Stimulated activated CD4-positive, alpha-beta T cell treated with anti-CD3 and anti-CD28 coated beads, TNF-alpha, amount 100 ng/mL, for 4 hours (primary cell): Measurements from ENCODE around the gene QSOX2.
"Not testable (repeated sequence)": the region's sequence is repeated elsewhere in the genome, so short reads cannot be mapped to it uniquely, and the experiment has no call there.

Experiments used
- DNase-seq, 3 experiments: peaks; one replicate each; pipeline ENCODE4 v3.0.0-alpha.2; 2020; ENCODE audit warnings: low read depth in 3 of 3

QSOX2 gene

DNA sequence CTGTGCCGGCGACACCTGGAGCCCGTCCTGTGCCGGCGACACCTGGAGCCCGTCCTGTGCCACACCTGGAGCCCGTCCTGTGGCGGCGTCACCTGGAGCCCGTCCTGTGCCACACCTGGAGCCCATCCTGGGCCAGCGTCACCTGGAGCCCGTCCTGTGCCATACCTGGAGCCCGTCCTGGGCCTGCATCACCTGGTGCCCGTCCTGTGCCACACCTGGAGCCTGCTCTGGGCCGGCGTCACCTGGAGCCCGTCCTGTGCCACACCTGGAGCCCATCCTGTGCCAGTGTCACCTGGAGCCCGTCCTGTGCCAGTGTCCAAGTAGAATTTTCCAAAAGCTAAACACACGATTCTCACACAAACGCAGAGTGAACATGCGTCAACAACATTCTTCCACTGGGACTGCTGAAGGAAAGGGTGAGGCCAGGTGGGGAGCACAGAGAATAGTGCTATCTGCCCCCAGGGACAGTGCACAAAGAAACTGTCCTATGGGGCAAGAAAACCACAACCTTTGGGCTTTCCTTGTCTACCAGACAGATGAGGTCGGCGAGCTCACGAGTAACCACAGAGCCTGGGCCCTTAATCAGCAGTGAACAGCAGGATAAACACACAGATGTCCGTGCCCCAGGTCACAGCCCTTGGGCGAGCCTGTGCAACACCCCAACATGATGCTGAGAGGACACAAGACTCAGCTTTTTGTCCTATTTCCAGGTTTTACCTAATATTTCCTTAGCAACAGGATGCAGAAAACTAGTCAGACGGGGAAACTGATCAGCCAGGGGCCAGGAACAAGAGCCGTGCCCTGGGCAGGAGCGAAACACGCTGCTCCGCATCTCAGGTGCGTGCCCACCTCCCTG, 7.9 kb downstream of the QSOX2 start:
- no peak for DNase-seq

DNA sequence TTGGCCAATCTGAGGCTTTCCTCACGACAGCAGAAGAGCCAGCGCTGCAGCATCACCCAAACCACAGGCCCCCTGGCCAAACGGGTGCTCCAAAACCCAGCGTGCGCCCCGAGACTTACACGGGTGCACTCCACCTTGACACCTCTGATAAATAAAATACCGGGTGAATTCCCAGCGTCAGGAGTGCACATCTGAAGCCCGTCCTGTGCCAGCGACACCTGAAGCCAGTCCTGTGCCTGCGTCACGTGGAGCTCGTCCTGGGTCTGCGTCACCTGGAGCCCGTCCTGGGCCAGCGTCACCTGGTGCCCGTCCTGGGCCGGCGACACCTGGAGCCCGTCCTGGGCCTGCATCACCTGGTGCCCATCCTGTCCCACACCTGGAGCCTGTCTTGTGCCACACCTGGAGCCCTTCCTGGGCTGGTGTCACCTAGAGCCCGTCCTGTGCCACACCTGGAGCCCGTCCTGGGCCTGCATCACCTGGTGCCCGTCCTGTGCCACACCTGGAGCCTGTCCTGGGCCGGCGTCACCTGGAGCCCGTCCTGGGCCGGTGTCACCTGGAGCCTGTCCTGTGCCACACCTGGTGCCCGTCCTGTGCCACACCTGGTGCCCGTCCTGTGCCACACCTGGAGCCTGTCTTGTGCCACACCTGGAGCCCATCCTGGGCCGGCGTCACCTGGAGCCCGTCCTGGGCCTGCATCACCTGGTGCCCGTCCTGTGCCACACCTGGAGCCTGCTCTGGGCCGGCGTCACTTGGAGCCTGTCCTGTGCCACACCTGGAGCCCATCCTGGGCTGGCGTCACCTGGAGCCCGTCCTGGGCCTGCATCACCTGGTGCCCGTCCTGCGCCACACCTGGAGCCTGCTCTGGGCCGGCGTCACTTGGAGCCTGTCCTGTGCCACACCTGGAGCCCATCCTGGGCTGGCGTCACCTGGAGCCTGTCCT, 8.9 kb downstream of the QSOX2 start:
- DNase-seq: not testable (repeated sequence)

DNA sequence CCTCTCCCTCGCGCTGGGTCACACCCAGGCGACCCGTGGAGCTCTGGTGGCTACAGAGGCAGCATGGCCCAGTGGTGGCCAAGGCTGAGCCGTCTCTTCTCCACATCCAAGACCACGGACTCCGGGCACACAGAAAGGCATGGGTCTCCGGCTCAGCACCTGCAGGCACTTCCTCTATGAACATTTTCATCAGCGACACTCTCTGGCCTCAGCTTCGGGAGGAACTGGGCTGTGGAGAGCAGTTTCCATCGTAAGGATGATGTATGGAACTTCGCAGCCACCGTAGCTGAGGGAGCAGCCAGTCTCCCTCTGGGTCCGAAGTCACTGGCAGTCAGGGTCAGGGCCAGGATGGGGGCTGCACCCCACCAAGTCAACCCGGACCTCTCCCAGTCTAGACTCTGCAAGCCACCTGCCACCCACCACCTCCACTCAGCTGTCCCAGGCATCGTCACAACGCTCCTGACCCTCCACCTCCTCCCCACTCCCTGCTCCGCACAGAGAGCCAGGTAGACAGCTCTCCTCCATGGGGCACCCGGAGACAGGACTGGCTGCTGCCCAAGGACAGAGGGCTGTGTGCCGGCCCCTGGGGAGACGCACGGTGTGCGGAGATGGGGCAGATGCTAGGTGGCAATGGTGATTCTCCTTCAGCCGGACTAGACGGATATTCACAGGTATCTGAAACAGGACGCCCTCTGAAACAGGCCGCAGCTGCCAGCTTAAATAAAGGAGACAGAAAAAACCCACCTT, 9.7 kb downstream of the QSOX2 start:
- DNase-seq: no peak

DNA sequence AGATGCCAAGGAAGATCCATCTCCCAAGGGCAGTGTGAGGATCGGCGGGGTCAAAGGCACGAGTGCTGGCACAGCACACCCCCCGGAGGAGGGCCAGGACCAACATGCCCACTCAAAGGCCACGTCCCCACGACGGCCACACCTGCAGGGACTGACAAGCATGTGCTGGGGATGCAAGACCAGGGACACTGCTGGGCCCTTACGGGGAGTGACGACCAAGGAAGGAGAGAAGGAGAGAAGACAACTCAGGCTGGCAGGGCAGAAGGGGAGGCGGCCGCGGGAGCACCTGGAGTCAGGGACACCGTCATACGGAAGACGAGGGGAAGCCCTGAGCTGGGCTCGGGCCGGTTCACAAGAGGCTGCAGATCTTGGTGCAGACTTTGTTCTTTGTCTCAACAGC, 10.4 kb downstream of the QSOX2 start:
- DNase-seq: no peak

DNA sequence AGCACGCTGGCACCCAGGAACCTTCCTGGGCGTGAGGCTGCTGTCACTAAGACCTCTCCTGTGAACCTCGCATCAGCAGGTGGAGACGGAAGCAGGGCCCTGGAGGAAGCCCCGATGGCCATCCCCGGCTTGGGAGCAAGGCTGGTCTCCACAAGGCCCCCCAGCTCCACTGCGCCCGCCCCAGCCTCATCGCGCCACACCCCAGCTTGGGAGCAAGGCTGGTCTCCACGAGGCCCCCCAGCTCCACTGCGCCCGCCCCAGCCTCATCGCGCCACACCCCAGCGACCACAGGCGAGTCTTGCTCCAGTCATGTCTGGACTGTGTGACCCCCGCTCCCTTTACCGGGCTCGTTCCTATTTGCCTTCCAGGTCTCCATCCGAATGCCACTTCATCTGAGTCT, 11.0 kb downstream of the QSOX2 start:
- DNase-seq: no peak

DNA sequence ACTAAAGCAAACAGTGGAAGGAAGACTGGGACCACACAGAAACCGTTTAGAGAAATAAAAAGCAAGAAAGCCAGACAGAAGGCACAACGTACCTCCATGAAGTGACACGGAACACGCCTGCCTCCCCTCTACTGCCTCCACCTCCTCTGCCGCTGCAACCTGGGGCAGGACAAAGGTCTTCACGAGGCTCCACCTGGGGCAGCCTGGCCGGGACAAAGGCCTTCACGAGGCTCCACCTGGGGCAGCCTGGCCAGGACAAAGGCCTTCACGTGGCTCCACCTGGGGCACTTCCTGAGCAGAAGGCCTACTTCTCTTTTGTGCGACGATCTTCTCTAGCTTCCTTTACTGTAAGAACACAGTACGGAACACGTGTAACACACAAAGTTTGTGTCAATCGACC, 11.7 kb downstream of the QSOX2 start:
- DNase-seq: no peak

DNA sequence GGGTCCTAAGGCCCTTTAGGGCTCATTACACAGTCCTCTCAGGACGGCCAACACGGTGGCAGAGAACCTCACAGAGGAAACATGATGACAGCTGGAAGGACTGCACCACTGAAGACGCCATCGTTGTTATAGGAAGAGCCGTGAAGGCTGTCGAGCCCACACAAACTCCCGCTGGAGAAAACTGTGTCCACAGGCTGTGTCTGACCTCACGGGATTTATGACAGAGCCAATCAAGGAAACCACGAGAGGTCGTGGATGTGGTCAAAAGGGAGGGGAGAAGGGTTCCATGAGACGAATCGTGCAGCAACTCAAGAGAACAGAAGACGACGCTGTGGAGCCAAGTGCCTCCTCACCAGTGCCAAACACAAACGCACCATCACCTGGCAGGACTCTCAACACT, 12.2 kb downstream of the QSOX2 start:
- no peak for DNase-seq

DNA sequence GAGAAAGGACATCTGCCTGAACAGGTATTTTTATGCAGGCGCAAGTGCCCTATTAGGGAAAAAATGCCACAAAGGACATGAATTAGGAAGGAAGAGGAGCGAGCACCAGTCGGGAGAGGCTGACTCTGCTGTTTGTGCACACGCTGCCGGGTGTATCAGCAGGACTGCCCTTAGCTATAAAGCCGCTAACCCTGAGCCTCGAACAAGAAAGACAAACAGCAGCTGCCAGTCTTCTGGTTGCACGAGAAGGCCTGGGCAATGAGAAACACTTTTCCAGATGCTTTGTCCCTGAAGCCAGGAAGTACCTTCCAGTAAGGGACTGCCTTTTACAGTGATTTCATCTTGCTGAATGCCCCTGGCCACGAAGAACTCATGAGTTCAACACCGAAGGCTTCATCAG, 12.6 kb downstream of the QSOX2 start:
- no peak for DNase-seq

DNA sequence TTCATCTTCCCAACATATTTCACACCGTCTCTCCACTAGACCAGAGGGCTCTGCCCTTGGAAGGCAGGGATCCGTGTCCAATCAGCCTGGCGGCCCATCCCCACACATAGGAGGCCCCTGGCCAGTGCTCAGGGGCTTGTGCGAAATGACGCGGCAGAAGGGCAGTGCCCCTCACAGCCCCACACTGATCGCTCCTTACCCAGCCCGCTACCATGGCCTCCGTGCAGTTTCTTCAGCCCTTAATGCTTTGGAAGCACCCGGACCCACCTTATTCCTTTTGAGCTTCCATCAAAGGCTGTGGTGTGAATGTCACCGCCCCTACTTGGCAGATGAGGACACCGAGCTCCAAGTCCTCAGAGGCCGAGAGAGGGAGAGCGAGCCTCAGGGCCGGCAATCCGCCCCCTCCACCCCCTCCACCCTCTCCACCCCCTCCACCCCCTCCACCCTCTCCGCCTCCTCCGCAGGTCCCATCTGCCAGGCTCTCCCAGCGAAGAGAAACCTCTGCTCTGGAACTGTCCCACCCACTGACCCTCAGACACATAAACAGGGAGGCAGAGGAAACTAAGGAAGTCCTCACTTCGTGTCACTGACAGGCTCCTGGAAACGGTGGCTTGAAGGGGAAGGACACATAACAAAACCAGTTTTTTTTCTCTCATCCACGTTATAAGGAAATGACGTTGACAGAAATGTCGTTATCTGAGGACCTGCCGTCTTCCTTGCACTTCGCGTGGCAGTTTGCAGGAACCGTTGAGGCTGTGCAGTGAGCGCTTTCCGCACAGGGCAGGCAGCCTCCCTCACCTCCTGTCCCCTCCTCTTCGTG, 13.9 kb downstream of the QSOX2 start:
- no peak for DNase-seq

DNA sequence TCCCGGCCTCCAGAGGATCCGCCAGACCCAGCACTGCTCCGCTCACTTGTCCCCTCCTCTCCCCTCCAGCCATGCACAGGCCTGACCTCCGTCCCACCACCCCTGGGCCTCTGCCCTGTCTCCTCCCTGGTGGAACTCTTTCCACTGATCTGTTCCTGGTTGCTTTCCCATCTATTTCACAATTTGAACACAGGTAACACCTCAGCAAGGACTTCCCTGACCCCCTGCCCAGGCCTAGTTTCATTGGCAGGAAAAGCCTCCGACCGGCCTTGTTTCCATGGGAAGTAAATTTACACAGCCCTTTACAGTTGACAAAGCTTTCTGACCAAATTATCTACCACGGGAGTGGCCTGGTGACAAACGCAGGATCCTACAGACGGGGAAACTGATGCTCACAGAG, 14.8 kb downstream of the QSOX2 start:
- DNase-seq: no peak

DNA sequence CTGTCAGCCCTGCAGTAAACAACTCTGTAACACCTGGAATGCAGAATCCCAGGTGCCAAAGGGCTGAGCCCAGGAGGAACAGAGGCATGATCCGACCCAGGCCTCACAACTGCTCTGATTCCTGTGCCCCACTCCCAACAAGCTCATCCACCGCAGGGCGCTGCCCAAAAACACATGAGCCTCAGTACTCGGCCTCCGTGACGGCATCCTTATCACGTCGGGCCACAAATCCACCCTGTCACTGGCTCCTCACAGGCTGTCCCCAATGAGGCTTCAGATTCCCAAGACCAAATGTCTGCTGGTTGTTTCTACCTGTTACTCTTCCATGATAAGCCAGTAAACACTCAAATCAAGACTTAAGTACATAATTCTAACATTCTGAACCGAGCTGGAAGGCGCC, 15.2 kb downstream of the QSOX2 start:
- no peak for DNase-seq

DNA sequence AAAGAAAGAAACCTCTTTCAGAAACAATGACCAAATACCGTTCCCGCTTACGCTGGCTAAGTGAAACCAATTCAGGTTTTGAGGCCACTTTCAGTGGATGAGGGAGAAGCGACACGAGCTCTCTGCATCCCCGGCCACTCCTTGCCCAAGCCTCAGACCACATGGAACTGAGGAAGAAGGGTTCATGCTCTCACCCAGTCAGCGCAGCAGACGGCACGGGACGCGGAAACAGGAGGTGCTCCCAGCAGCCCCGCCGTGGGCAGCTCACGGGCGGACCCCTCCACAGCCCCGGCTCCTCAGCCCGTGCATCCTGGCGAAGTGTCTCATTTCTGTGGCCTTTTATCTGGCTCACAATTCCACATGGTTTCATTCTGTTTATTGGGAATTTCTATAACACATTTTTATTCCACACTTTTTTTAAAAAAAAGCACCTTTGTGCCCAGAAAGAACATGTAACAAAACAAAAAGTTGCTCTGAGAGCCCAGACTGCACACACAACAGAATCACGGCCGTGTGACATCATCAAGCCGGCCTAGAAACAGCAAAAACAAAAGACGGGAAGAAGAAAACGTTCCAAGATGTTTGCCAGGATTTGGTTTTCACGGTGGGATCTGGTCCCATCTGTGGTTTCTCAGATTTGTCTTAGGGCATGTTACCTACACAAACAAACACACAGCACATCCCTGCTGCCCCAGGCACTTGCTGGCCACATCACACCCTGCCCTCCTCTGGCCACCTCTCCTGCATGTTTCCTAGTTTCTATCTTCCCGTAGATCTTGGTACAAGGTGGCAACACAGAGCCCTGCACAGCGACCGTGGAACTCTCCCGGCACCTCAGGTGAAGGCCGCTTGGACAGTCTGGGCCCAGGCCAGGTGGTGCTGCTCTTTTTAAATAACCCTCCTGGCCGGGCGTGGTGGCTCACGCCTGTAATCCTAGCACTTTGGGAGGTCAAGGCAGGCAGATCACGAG, 16.2 kb downstream of the QSOX2 start:
- no peak for DNase-seq

DNA sequence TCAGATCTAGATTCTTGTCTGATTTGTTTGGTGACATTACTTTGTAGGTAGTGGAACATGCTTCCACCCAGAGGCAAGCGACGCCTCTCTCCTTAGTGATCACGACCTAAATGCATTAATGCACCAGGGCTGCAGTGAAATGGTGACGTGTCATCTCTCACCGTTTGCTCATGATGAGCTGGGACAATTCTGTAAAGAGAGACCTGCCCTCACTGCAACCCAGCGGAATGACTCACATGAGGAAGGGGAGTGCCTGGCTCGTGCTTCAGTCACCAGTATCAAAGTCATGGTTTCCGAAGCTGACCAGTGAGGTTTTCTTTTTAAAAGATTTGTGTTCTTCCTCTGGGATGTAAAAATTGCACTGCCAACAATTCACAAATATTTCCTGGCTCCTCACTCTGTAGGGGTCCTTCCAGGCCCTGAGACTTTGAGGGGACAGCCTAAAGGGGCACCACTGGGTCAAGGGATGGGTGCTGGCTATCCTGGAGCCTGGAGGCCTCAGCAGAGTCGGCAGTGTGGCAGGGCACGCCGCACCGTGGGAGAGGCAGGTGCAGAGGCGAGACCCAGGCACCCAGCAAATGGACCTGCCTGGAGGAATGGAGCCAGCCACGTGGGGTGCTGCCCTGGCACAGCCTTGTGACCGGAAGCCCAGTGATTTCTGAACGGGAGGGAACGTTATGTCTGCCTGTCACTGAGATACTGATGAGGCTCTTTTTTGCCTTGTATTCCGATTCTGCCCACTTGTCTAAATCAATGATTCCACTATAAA, 17.3 kb downstream of the QSOX2 start:
- DNase-seq: no peak

DNA sequence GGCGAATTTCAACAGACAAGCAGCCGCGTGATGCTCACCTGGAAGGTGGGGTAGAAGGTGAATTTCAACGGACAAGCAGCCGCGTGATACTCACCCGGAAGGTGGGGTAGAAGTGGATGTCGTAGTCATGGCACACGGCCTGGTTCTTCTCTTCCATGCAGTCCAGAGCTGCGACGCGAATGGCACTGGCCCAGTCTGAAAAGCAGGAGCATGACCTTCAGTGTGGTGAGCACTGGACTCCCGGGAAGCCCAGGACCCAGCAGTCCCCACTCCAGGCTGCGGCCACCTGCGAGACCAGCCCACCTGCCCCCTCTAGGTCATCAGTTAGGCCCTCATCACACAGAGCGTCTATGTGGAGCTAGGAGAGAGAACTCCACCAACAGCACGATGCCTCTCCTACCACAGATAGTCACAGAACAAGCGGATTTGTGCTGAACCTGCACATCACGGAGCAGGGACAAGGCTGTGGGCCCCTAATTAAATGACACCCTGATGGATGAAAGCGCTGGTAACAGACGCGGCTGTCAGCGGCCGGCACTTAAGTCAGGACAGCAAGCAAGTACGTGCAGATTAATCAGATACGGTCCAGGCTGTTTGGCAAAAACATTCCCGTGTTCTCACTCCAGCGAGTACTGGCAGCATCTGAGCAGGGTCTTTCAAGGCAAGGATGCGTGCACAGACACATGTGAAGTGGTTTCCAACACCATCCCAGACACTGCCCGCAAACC, 18.8 kb downstream of the QSOX2 start:
- no peak for DNase-seq

DNA sequence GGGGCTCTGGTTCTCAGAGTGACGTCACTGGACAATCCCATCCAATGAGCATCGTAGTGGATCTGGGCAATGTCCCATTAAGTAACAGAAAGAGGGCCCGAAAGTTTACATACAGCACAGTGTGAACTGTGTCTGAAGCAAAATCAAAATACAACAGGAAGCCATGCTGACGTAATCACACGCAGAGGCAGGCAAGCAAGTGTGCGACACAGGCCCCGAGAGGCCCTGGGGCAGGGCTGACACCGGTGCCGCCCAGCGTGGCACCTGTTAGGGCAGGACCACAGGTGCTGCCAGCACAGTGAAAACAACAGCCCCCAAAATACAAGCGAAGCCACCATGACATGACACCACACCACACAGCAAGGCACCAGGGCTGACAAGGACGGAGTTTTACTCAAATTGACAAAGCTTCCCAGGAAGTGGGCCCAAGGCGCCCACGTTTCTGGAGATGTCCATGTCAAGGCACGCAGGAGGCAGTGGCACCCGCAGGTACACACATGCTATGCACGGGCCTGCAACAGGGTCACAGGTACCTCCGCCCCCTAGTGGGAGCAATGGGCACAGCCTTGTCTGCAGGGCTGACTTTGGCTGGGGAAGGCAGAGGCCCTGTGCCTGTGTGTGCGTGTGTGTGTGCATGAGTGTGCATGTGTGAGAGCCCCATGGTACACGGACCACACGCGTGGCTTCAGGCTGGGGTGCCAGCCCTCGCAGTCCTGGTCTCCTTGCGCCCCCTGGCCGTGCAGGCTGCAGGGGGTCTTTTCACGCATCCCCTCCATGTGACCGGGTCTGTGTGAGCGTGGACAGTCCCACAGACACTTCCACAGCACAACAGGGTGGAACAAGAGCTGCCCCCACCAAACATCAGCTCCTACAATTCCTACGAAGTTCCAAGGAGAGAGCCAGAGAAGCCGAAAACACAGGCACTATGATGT, 19.6 kb downstream of the QSOX2 start:
- DNase-seq: peak; percentile 39 to 43 (median 42)

DNA sequence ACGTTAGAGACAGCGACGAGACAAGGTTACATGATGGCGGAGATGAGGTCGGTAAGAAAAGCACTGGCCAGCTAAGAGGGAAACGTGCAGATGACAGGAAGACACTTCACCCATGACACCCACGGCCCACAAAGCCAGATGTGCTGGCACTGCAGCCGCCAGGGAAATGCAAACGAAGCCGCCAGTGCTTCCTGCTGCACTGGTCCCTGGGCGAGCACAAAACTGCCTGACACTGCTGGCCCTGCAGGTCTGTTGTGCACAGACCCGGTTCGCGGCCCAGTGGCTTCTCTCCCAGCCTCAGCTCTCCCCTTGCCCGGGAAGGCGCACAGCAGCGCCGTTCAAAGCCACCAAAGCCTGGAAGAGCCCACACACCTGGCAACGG, 20.3 kb downstream of the QSOX2 start:
- DNase-seq: no peak

DNA sequence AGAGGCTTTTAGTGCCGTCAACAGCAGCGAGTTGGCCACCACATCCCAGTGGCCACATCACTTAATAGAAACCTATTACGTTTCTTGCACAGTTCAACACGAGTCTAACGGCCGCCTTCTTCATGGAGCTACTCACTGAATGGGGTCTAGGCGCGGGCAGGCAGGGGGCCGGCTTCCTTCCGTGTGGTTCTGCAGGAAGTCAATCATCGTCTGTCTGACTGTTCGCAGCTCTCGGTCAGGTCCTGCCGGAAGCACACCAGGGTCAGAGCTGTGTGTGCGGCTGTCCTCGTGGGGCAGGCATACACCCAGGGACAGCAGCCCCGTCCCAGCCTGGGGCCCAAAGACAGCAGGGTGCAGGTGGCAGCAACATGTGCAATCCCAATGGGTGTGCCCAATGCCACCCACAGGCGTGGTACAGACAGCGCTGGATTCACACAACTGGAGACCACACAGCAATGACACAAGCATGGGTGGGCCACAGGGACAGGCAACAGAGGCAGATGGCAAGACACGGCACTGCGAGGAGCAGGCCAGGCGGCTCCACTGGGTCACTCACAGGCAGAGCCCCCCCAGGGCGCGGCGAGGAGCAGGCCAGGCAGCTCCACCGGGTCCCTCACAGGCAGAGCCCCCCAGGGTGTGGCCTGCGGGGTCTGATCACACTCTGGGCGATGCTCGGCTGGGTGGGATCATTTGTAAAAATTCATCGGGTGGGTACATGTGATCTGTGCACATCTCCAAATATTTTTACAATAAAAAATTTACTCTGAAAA, 21.6 kb downstream of the QSOX2 start:
- DNase-seq: no peak
